PC-9 (cell line): ENCODE measurements around the gene GRIK3. TPM values are rescaled to one million over a fixed set of nuclear protein-coding genes. Genes with fewer than 3 reads are reported as not detected.

ENCODE experiments used
- BruUV-seq: library from RNA; stranded (reverse); fragments of 400-500 nt; replicated peaks from 2 replicates; lab custom pipeline; 2021; lab: Mats Ljungman, UMichigan
- CTCF ChIA-PET: fragments of 300-600 bp; sonication (Branson Sonifier 250); formaldehyde crosslinking; loops from one replicate; lab custom pipeline; 2022; ENCODE audit warnings: antibody characterized with exemption; lab: Charles Lee
- POLR2A ChIA-PET: fragments of 300-600 bp; sonication (Branson Sonifier 250); formaldehyde crosslinking; loops from one replicate; lab custom pipeline; 2022; ENCODE audit warnings: antibody characterized with exemption; ENCODE audit not compliant: unreplicated experiment; lab: Charles Lee
- DNase-seq, 2 experiments: peaks; one replicate each; pipeline versions ENCODE4 v3.0.0 to v3.0.0-alpha.2; 2015 to 2022; ENCODE audit warnings: mixed read lengths in 1 of 2
- H2AFZ ChIP-seq: fragments of 200-600 bp; sonication (generic); 2 replicates; pipeline ENCODE4 v1.8.1; 2017; ENCODE audit warnings: antibody characterized with exemption
- H3F3A ChIP-seq: fragments of 200-600 bp; sonication (generic); 2 replicates; pipeline ENCODE4 v1.8.1; 2017; ENCODE audit warnings: antibody characterized with exemption, mild to moderate bottlenecking, low read depth; ENCODE audit not compliant: insufficient read depth
- H3K27ac ChIP-seq: fragments of 200-600 bp; sonication (generic); 2 replicates; pipeline ENCODE4 v1.6.1; 2016; ENCODE audit warnings: mixed run types
- H3K27me3 ChIP-seq: fragments of 200-600 bp; sonication (generic); 2 replicates; pipeline ENCODE4 v1.6.1; 2016; ENCODE audit warnings: low read depth, mixed run types; ENCODE audit not compliant: insufficient read depth
- H3K36me3 ChIP-seq: fragments of 200-600 bp; sonication (generic); 2 replicates; pipeline ENCODE4 v1.6.1; 2016; ENCODE audit warnings: low read depth, mixed run types
- H3K4me1 ChIP-seq: fragments of 200-600 bp; sonication (generic); replicated peaks from 2 replicates; pipeline ENCODE4 v1.6.1; 2016; ENCODE audit warnings: mixed run types; ENCODE audit not compliant: insufficient read depth
- H3K4me2 ChIP-seq: fragments of 200-600 bp; sonication (generic); 2 replicates; pipeline ENCODE4 v1.6.1; 2017; ENCODE audit warnings: mixed run types
- H3K4me3 ChIP-seq: fragments of 200-600 bp; sonication (generic); 2 replicates; pipeline ENCODE4 v1.6.1; 2016; ENCODE audit warnings: mixed run types
- H3K79me2 ChIP-seq: fragments of 200-600 bp; sonication (generic); 2 replicates; pipeline ENCODE4 v1.6.1; 2017; ENCODE audit warnings: low read depth, mixed run types
- H3K9me2 ChIP-seq: fragments of 200-600 bp; sonication (generic); 2 replicates; pipeline ENCODE4 v1.8.1; 2017; ENCODE audit warnings: mild to moderate bottlenecking; ENCODE audit not compliant: insufficient read depth
- H3K9me3 ChIP-seq: fragments of 200-600 bp; sonication (generic); 2 replicates; pipeline ENCODE4 v1.8.1; 2016; ENCODE audit warnings: low read depth; ENCODE audit not compliant: insufficient read depth
- H4K20me1 ChIP-seq: fragments of 200-600 bp; sonication (generic); 2 replicates; pipeline ENCODE4 v1.8.1; 2017; ENCODE audit not compliant: insufficient read depth
- EZH2 ChIP-seq: fragments of 200-600 bp; sonication (generic); IDR thresholded peaks from 2 replicates; pipeline ENCODE4 v1.8.0; 2017; ENCODE audit warnings: antibody characterized with exemption, low read depth
- intact Hi-C: fragments of 100-400 bp; cut with micrococcal nuclease; formaldehyde crosslinking; loops from one replicate; pipeline ENCODE4 v1.10.0; 2022; ENCODE audit not compliant: unreplicated experiment
- total RNA-seq: library from RNA; stranded (reverse); gene quantifications from 2 replicates; pipeline ENCODE4 v1.2.3, GENCODE V29; 2021
- TF ChIP-seq, protein P1 (sequence below): fragments of 200-600 bp; sonication (generic); conservative IDR thresholded peaks from 2 replicates; pipeline ENCODE4 v1.6.1; 2017; ENCODE audit warnings: mixed run types, antibody characterized with exemption, mild to moderate bottlenecking, moderate library complexity

GRIK3 gene
- total RNA-seq, 1 experiment from 2014 or later, result not detected

DNA sequence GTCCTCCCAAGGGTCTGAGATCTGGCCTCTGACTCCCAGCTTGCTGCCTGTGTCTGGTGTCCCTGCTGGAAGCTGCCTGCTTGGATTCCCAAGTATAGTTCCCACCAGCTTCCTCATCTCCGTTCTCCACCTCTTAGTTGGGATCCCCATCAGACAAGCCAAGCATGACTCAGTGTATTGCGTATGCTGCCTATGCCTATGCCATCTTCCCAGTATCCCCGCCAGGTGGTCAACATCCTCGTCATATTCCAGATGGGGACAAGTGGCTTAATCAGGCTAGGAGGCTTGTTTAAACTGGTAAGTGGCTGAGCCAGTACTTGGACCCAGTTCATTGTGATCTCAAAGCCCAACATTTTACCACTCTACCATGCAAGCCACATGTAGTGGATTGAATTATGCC is 204.4 kb downstream of the GRIK3 start:
- no peak for DNase-seq

DNA sequence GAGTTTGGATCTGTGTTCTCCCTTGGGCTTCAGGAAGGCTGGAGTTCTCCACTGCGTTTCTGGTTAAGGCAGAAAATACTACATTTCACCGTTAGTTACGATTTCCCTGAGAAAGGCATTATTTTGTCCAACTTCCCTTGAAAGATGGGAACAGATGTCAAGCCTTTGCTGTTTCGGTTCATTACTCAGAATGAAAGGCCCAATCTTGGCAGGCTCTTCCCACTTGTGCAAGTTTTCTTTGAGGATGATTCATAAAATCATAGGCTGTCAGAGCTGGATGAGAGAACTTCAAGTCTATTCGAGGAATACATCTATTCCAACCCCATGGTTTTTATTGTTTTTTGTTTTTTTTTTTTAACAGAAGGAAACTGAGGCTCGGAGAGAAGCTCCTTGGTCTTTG is 205.2 kb downstream of the GRIK3 start:
- Histone ChIP-seq H3K36me3 (no peaks in the 10 kb centered on the region), H3K4me1 (peaks cover 10% of the 10 kb centered on the region), H3K9me3 (no peaks in the 10 kb centered on the region), H3K9me2 (no peaks in the 10 kb centered on the region), H3K27me3 (peaks cover 45% of the 10 kb centered on the region), H4K20me1 (no peaks in the 10 kb centered on the region), H3K27ac (no peak overlapping the region), H3K4me2 (no peak overlapping the region), H2AFZ (no peak overlapping the region), H3K79me2 (no peaks in the 10 kb centered on the region), H3F3A (peaks cover 10% of the 10 kb centered on the region; the same call in 1 of the 2 replicates), H3K4me3 (no peak overlapping the region)
- DNase-seq, result no peak
- POLR2A ChIA-PET, result no interaction called here
- TF ChIP-seq, protein P1, sequence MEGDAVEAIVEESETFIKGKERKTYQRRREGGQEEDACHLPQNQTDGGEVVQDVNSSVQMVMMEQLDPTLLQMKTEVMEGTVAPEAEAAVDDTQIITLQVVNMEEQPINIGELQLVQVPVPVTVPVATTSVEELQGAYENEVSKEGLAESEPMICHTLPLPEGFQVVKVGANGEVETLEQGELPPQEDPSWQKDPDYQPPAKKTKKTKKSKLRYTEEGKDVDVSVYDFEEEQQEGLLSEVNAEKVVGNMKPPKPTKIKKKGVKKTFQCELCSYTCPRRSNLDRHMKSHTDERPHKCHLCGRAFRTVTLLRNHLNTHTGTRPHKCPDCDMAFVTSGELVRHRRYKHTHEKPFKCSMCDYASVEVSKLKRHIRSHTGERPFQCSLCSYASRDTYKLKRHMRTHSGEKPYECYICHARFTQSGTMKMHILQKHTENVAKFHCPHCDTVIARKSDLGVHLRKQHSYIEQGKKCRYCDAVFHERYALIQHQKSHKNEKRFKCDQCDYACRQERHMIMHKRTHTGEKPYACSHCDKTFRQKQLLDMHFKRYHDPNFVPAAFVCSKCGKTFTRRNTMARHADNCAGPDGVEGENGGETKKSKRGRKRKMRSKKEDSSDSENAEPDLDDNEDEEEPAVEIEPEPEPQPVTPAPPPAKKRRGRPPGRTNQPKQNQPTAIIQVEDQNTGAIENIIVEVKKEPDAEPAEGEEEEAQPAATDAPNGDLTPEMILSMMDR, result no peak
- TF ChIP-seq EZH2, result no peak
- no TSS peak for BruUV-seq
- intact Hi-C loops, result no loop called here
- CTCF ChIA-PET, result no interaction called here

More for the DNA sequence above, 204.4 kb downstream of the GRIK3 start:
- intact Hi-C loops, result no loop called here
- Histone ChIP-seq H3K27me3 (peaks cover 38% of the 10 kb centered on the region), H3K4me1 (peaks cover 19% of the 10 kb centered on the region), H3K27ac (no peak overlapping the region), H2AFZ (no peak overlapping the region), H3K36me3 (no peaks in the 10 kb centered on the region), H3K9me3 (no peaks in the 10 kb centered on the region), H3F3A (peaks cover 17% of the 10 kb centered on the region; the same call in 1 of the 2 replicates), H3K79me2 (no peaks in the 10 kb centered on the region), H3K9me2 (no peaks in the 10 kb centered on the region), H3K4me2 (no peak overlapping the region), H4K20me1 (no peaks in the 10 kb centered on the region), H3K4me3 (no peak overlapping the region)
- ChIA-PET CTCF (no interaction called here), POLR2A (no interaction called here)
- TF ChIP-seq, protein P1, result no peak
- TF ChIP-seq EZH2, result no peak
- no TSS peak for BruUV-seq

DNA sequence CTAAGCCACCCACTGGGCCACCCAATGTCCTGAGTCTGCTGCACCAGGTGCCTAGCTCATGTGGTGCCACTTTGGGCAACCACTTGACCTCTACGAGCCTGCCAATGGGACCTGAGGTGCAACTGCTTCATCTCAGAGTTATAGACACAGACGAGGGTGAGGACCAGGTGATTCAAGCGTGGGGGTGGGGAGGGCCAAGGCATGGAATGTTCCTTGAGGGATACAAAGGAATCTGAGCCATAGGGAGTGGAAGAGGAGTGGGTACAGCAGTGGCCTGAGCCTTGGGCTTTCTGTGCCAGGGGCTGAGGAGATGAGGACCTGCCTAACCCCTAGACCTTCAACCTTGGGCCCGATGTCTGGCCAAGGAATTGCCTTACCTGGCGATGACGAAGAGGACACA is 209.1 kb downstream of the GRIK3 start:
- ChIA-PET CTCF (no interaction called here), POLR2A (no interaction called here)
- Histone ChIP-seq H3K27me3 (peaks cover 66% of the 10 kb centered on the region), H3F3A (no peaks in the 10 kb centered on the region), H3K4me2 (no peak overlapping the region), H3K9me3 (no peaks in the 10 kb centered on the region), H3K9me2 (no peaks in the 10 kb centered on the region), H2AFZ (no peak overlapping the region), H3K79me2 (no peaks in the 10 kb centered on the region), H3K36me3 (no peaks in the 10 kb centered on the region), H3K4me1 (no peaks in the 10 kb centered on the region), H3K27ac (no peak overlapping the region), H4K20me1 (no peaks in the 10 kb centered on the region), H3K4me3 (no peak overlapping the region)
- no peak for DNase-seq
- no peak for TF ChIP-seq EZH2
- TF ChIP-seq, protein P1, result no peak
- BruUV-seq, result no TSS peak
- intact Hi-C loops, result no loop called here
